GM19351 (cell line): ENCODE measurements around the gene CDH4.

ENCODE experiments used
- ATAC-seq: cut with Tn5 transposase; IDR thresholded peaks from one replicate; pipeline ENCODE4 v1.9.1; 2021; ENCODE audit warnings: mild to moderate bottlenecking, moderate library complexity; ENCODE audit not compliant: unreplicated experiment

The CDH4 gene

DNA sequence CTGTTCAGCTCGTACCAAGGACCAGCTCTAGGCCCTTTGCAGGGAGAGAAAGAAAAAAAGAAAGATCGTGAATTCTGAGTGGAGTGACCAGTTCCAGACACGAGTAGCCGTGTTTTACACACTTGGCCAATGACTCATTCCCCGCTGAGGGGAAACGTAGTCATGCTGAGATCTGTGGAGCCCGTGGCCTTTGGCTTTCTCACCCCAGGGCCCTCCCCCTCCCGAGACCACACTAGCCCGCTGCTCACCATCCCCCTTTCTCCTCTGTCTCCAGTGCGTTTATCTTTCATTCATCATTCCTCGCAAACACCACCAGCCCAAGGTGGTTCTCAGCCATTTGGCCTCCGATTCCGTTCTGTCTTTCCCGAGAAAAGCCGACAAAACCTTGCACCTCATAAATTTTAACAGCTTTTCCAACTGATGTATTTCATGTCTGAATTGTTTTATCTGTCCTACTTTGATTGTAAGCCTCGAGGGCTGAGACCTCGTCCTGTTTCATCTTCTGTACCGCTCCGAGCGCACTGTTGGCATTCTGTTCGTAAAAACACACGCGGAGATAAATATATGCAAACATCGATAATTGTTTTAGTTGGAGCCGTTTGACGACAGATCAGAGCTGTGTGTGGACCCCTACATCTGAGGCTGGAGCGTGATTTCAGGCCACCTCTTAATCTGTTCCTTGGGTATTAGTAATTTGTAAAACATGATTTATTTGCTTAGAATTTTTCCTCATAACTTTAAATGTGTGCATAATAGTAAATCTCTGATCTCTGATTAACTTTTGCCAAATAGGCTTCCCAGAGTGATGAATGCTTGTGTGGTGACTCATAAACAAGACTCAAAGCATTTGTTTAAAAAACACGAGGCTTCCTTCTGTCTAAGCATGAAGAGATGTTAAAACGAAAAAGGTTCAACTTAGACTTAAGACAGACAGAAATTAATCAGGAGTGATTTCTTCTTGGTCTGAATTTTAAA lies 336.6 kb downstream of the CDH4 start:
- ATAC-seq = no peak

- no peak for ATAC-seq
Observed at GRCh38 chr20:61590236-61590635, 338.2 kb downstream of the CDH4 start.

- no peak for ATAC-seq
Observed at GRCh38 chr20:61593516-61593915, 341.5 kb downstream of the CDH4 start.

DNA sequence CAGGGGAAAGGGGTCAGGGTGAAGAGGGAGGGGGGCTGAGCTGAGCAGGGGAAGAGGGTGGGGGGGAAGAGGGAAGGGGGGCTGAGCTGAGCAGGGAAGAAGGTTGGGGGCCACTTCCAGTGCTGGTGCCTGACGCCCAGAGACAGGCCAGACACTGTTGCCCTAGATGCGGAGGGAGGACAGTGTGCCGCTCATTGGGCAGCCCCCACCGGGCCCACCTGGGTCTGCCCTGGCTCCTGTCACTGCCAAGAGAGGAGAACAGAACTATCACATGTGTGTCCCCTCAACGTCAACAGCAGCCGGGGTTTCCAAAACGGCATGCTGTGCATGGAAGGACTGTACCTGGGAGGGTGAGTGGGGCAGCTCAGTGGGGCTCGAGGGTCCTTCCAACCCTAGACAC lies 342.1 kb downstream of the CDH4 start:
- ATAC-seq = no peak

GRCh38 chr20:61595216-61595615 lies 343.2 kb downstream of the CDH4 start:
- ATAC-seq = no peak

DNA sequence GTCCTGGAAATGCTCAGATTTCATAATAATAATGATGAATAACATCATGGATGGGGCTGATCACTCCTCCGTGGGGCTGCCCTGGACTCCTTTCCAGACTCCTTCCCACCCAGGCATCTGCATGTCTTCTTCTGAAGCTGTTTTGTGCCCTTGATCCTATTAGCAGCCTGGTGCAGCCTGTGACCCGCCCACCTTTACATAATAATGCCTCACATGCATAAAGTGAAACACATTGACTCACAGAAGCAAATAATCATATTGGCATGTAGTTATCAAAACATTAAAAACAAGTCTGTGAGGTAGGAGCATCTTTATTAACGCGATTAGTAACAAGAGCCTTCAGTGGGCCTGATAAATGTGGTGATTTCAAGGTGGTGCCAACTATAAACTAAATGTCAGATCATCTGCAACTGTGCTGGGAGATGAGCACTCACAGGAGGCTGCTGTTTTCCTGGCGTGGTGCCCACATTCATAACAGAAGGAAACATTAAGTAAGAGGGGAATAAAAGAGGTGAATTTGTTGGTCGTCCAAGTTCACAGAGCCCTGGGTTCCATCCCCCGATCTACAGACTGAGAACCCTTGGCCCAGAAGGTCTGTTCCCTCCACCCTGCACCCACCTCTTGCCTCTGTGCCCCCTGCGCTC lies 344.7 kb downstream of the CDH4 start:
- ATAC-seq = no peak

DNA sequence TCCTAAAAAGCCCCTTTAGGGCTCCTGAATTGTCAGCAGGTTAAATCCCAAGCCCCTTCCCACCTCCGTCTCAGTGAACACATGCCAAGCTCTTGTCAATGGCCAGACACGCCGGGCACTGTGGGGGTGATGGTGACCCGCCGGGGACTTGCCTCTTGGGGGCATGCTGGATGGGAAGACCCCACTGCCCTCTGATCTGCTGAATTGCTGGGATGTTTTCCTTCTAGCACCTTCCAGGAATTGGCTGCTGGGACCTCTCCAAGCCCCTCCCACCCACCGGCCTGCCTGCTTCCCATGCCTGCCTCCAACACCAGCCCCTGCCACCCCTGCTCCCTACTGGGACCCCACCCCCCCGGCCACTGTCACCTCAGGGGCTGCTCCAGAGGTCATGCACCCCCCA lies 345.9 kb downstream of the CDH4 start:
- ATAC-seq = no peak

DNA sequence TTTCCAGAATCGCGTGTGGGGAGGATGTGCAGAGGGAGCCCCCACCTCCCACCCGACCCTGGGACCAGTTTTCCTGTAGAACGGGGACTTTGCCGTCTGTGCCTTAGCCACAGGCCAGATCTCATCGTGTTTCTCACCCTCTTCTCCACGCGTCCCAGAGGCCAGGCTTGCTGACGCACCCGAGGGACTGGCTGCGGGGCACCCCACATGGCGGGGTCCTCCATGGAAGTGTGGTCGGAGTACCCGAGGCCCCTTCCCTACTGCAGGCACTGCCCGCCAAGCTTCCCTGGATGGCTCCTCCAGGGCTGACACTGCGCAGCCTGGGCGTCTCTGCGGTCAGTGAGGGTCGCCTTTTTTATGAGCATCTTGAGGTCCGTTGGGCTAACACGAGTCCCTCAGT lies 346.5 kb downstream of the CDH4 start:
- no peak for ATAC-seq

DNA sequence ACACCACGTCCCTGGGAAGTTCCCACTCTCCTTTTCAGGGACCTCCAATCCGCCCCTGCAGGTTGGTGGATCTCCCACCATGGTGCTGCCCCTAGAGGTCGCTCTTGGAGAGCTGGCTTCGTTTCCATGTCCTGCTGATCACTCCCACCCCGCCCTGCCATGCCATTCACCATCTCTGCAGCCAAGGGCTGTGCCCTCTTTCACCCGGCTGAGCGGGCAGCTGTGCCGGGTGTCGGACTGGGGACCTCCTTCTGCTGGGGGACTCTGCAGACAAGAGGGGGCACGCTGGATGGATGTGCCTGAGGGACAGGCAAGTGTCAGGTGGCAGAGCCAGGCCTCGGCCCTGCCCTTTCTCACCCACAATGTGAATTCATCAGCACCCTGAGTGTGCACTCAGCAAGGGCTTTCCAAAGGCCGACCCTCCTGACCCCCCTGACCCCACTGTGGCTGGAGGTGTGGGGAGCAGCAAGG lies 347.0 kb downstream of the CDH4 start:
- no peak for ATAC-seq

DNA sequence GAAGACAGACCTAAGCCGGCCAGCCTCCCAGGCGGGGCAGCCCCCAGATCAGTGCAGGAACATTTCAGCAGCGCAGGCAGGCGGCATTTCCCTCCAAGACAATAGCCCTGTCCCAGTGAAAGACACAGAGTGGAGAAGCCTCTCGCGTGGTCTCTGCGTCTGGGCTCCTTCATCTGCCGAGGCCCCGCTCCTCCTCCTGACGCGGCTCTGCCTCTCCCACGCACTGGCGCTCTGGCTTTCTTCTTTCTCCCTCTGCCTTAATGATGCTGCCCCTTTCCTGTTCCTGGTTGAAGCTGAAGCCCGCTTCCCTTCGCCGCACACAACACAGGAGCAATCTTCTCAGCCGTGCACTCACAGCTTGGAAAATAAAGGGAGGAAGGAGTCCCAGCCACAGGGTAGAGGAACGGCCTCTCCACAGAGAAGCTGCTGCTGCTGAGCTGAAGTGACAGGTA lies 347.5 kb downstream of the CDH4 start:
- no peak for ATAC-seq

- ATAC-seq = no peak
Observed at GRCh38 chr20:61600016-61600415, 348.0 kb downstream of the CDH4 start.

DNA sequence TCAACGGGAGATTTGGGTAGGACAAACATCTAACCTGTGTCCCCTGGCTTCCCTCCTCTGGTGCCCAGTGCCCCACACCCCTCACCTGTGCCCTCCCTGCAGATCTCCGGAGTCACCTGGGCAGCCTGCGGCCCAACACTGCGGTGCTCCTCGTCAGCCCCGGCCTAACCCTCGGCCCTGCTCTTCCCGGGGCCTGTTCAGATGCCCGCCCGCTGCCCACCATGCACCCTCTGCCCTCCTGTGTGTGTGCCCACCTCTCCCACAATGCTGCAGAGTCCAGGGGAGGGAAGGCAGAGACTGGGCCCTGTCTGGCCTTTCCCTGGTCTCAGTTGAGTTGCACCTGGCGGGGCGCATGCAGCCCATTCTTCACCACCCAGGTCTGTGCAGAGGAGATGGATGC lies 349.3 kb downstream of the CDH4 start:
- no peak for ATAC-seq

DNA sequence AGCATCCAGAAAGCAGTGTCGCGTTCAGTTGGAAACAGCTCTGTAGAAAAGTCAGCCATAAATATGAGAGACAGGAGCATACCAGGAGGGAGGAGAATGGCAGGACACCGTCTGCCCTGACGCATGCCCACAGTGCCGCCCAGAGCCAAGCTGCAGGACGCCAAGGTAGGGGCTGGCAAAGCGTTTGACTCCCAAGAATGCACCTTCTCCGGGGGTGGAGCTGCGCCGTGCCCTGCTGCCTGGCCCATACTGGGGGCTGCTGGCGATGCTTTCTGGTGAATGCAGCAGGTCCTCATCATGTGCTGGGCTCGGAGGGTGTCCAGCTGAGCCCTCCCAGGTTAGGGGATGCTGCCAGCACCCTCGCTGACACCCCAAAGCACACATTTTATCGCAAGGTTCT lies 349.8 kb downstream of the CDH4 start:
- ATAC-seq = no peak

DNA sequence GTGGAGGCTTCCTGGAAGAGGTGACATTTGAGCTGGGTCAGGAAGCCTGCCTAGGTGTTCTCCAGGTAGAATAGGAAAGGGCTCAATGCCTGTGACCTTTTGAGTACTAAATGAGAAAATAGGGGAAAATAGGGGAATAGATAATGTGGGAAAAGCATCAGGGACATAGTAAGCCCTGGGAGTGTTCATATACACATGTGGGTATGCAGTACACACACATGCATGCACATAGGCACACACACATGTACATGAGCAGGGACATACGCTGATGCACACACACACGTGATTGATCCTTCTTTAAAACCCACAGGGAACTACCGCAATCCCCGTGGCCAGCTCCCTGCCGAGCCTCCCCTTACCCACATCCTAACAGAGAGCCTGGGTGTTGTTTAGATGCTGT lies 351.7 kb downstream of the CDH4 start:
- no peak for ATAC-seq

DNA sequence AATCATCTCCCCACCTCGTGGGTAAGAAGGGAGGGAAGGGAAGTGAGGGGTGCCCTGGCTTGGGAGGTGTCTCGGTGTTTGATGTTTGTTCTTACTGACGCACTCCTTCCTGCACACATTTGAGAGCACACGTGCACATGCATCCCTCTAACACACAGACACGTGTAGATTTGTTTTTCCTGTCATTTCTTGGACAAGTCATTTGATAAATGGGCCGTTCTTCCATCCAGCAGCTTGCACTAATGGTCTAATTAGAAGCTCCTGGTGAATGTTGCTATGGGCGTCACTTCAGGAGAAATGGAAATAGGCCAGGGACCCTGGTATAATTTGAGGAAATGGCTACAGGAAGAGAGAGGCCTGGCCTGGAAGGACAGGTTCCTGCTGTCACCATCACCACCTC lies 352.5 kb downstream of the CDH4 start:
- no peak for ATAC-seq

DNA sequence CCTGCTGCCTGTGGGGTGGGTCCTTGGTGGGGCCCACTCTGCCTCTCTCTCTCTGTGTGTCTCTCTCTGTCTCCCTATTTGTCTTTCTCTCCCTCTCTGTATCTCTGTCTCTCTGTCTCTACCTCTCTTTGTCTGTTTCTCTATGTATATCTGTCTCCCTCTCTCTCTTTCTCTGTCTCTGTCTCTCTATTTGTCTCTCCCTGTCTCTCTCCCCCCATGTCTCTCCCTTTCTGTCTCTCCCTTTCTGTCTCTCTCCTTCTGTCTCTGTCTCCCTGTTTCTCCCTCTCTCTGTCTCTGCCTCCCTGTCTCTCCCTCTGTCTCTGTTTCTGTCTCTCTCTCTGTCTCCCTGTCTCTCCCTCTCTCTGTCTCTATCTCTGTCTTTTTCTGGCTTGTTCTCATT lies 353.2 kb downstream of the CDH4 start:
- no peak for ATAC-seq

GRCh38 chr20:61605862-61606557 lies 353.9 kb downstream of the CDH4 start:
- ATAC-seq = no peak

- ATAC-seq = no peak
Observed at GRCh38 chr20:61608275-61609085, 356.4 kb downstream of the CDH4 start.

GRCh38 chr20:61609461-61609860 lies 357.4 kb downstream of the CDH4 start:
- ATAC-seq = no peak

DNA sequence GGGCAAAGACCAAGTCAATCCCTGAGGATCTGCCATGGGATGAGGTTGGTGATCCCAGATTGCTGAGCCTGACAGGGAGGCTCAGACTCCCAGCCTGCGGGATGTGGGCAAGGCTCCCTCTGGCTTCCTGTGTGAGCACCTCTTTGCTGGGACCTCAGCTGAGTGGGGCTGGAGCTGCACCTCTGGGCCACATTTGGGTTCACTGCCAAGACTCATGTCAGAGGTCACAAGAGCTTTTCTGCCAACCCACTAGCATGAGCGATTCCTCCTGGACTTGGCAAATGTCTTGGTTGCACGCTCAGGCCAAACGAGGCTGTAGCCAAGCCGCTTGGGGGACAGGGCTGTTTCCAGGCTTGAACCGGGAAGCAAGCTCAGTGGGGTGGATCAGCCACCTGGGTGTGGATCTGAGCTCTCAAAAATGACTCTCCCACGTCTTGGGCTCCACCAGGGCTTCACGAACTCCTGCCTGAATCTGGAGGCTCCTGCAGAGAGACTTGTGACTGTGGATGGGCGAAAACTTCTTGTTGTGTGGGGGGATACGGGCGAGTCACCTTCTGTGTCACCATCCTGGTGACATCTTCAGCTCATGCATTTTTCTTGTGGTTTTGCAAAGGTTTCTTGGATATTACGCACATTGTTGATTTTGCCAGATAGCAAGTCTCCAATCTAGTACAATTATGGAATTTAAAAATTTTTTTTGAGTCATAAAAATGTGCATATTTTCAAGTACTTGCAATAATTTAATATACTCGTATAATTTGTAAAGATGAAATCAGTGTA lies 359.5 kb downstream of the CDH4 start:
- ATAC-seq = no peak
